Activated T-cell treated with anti-CD3 and anti-CD28 coated beads, Interleukin-2, amount 50 U/mL, for 4 hours (primary cell): ENCODE data around the gene DPP10. TPM values are rescaled to one million over a fixed set of nuclear protein-coding genes. Genes with fewer than 3 reads are reported as not detected.
"Not testable (repeated sequence)": the region's sequence is repeated elsewhere in the genome, so short reads cannot be mapped to it uniquely, and the experiment has no call there.

Experiments used
- ATAC-seq, 2 donors: fragments of 200-7000 bp; cut with Tn5 transposase; one replicate each; pipeline ENCODE4 v1.10.0; 2021
- DNase-seq: peaks from one replicate; pipeline ENCODE4 v3.0.0-alpha.2; 2020
- H3K27me3 Mint-ChIP-seq: one replicate; pipeline ENCODE4 v1.8.0; 2021; ENCODE audit warnings: low read depth, mixed read lengths
- H3K36me3 Mint-ChIP-seq: one replicate; pipeline ENCODE4 v1.8.0; 2022; ENCODE audit warnings: mixed read lengths; ENCODE audit not compliant: insufficient read depth
- H3K4me1 Mint-ChIP-seq: one replicate; pipeline ENCODE4 v1.8.0; 2021; ENCODE audit warnings: low read depth, mixed read lengths
- H3K4me3 Mint-ChIP-seq: one replicate; pipeline ENCODE4 v1.8.0; 2021; ENCODE audit warnings: mild to moderate bottlenecking, moderate library complexity, mixed read lengths
- H3K9me3 Mint-ChIP-seq: one replicate; pipeline ENCODE4 v1.8.0; 2021; ENCODE audit warnings: mixed read lengths
- total RNA-seq, 3 donors: library from RNA; stranded (reverse); gene quantifications; one replicate each; pipeline ENCODE4 v1.2.1, GENCODE V29; 2021

The DPP10 gene
- total RNA-seq, 3 donors from 2014 or later = not detected

DNA sequence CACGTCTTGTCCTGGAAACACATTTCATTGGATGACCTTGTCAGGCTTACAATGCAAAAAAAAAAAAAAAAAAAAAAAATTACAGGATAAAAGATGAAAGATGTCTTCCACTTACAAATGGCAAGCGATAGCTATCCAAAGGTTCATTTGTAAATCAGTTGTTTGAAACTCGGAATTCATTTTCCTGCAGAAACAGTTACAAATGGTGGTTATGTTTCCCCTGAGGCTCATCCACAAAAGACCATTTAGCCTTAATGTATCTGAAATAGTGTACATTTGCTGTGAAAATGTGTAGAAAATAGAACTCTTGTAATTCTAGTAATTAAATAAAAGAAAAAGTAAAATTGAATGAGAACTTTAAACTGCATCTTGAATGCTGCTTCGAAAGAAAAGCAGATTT is 25.9 kb downstream of the DPP10 start:
- Mint-ChIP-seq H3K4me3 (no peak overlapping the region), H3K9me3 (no peaks in the 10 kb centered on the region), H3K36me3 (no peaks in the 10 kb centered on the region), H3K27me3 (no peaks in the 10 kb centered on the region), H3K4me1 (no peaks in the 10 kb centered on the region)
- ATAC-seq (no peak), DNase-seq (no peak)

GRCh38 chr2:114472246-114472645 is 29.8 kb downstream of the DPP10 start:
- no peaks in the 10 kb centered on the region for H3K4me1 Mint-ChIP-seq
- DNase-seq (no peak), ATAC-seq (no peak)

GRCh38 chr2:114472726-114473125 is 30.3 kb downstream of the DPP10 start:
- DNase-seq (no peak), ATAC-seq (no peak)
- Mint-ChIP-seq H3K4me3 (no peak overlapping the region), H3K9me3 (no peaks in the 10 kb centered on the region), H3K4me1 (no peaks in the 10 kb centered on the region), H3K27me3 (no peaks in the 10 kb centered on the region), H3K36me3 (no peaks in the 10 kb centered on the region)

More at GRCh38 chr2:114472246-114472645, 29.8 kb downstream of the DPP10 start:
- Mint-ChIP-seq H3K9me3 (no peaks in the 10 kb centered on the region), H3K27me3 (no peaks in the 10 kb centered on the region), H3K4me3 (no peak overlapping the region), H3K36me3 (no peaks in the 10 kb centered on the region)

DNA sequence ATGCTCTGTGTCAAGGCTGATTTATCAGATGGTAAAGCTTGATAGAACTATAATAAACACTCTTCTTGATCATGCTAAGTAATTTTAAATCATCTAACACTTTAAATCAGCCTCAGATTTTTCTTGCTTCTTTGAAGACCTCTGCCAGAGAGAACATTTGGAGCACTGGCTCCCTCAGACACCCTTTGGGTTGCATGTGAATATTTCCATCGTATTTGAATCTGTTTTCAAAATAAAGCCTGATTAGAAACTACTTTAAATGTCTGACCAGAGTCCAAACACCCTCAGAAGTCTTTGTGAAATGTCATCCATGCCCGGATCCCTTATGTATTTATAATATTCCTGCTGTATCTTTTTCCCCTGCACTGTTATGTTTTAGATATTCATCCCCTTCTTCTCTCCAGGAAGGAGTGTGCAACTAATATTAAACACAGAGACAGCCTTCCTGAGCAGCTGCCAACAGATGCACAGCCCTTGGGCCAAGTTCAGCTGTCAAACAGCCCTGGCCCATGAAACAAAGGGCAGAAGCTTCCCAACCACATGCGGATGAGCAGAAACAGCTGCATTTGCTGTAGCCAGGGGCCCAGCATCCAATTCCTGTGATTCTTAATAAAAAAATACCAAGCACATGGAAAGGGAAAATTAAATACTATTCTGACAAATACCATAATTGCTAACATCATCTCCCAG is 46.5 kb downstream of the DPP10 start:
- no peaks in the 10 kb centered on the region for H3K9me3 Mint-ChIP-seq
- no peak overlapping the region for H3K4me3 Mint-ChIP-seq
- ATAC-seq = no peak
- no peaks in the 10 kb centered on the region for H3K4me1 Mint-ChIP-seq
- no peaks in the 10 kb centered on the region for H3K36me3 Mint-ChIP-seq
- no peak for DNase-seq
- H3K27me3 Mint-ChIP-seq = no peaks in the 10 kb centered on the region

GRCh38 chr2:114495046-114495445 is 52.6 kb downstream of the DPP10 start:
- H3K36me3 Mint-ChIP-seq = no peaks in the 10 kb centered on the region
- H3K9me3 Mint-ChIP-seq = no peaks in the 10 kb centered on the region
- H3K4me3 Mint-ChIP-seq = no peak overlapping the region
- no peak for DNase-seq
- no peak for ATAC-seq
- H3K27me3 Mint-ChIP-seq = no peaks in the 10 kb centered on the region
- no peaks in the 10 kb centered on the region for H3K4me1 Mint-ChIP-seq

- H3K9me3 Mint-ChIP-seq = no peaks in the 10 kb centered on the region
- ATAC-seq = no peak
- no peaks in the 10 kb centered on the region for H3K27me3 Mint-ChIP-seq
- no peak overlapping the region for H3K4me3 Mint-ChIP-seq
- H3K36me3 Mint-ChIP-seq = no peaks in the 10 kb centered on the region
- no peaks in the 10 kb centered on the region for H3K4me1 Mint-ChIP-seq
- no peak for DNase-seq
Measured at GRCh38 chr2:114496959-114497358, 54.5 kb downstream of the DPP10 start.

GRCh38 chr2:114499101-114499500 is 56.7 kb downstream of the DPP10 start:
- H3K36me3 Mint-ChIP-seq = no peaks in the 10 kb centered on the region
- H3K4me3 Mint-ChIP-seq = no peak overlapping the region
- peaks cover 3% of the 10 kb centered on the region for H3K27me3 Mint-ChIP-seq
- no peaks in the 10 kb centered on the region for H3K4me1 Mint-ChIP-seq
- no peak for DNase-seq
- no peaks in the 10 kb centered on the region for H3K9me3 Mint-ChIP-seq
- ATAC-seq = no peak

DNA sequence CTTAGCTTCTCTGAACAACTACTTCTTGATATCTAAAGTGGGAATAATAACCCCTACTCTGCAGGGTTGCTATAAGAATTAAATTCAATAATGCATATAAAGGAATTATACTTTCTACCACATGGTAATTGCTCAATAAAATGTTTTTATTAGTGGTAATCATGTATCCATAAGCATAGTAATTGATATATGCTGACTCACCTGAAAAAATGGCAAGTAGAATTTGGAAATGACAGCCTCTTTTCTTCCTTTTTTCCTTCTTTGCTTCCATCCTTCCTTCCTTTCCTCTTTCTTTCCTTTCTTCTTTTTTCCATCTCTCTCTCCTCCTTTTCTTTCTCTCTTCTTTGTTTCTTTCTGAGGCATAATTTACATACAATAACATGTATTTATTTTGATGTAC is 65.3 kb downstream of the DPP10 start:
- H3K4me1 Mint-ChIP-seq = no peaks in the 10 kb centered on the region
- H3K4me3 Mint-ChIP-seq = no peak overlapping the region
- H3K36me3 Mint-ChIP-seq = no peaks in the 10 kb centered on the region
- ATAC-seq = no peak
- no peaks in the 10 kb centered on the region for H3K9me3 Mint-ChIP-seq
- DNase-seq = no peak
- H3K27me3 Mint-ChIP-seq = peaks cover 7% of the 10 kb centered on the region

DNA sequence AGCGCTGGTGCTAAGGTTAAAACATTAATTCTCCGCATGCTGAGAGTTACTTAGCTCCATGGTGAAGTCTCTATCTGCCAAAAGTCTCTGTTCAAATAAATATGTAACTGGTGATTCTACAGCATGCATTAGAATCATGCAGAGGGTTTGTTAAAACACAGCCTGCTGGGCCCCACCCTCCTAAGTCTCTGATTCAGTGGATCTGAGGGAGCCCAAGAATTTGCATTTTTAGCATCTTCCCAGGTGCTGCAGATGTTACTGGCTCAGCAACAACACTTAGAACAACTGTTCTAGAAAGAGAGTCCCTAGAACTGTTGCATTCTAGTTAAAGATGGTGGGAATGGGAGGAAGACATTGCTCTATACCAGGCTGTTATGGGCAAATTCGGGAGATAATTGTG is 73.4 kb downstream of the DPP10 start:
- no peaks in the 10 kb centered on the region for H3K36me3 Mint-ChIP-seq
- DNase-seq = no peak
- no peak overlapping the region for H3K4me3 Mint-ChIP-seq
- no peaks in the 10 kb centered on the region for H3K9me3 Mint-ChIP-seq
- no peaks in the 10 kb centered on the region for H3K27me3 Mint-ChIP-seq
- ATAC-seq = no peak
- no peaks in the 10 kb centered on the region for H3K4me1 Mint-ChIP-seq

DNA sequence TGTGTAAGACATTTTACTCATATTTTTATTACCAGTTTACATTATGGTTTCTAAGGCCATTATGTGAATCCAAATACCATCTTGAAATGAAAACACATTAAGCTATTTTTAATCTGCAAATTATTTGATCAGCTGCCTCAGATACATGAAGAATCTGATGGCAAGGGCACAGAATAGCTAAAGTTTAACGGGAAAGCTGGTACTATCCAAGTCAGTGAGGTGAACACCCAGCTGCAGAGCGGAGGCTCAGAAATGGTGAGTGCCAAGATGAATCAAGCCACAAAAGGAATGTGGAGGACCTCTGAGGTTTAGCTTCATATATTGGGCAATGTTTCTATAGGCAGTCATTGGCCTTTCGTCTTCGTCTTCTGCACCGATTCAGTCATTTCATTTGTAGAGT is 75.1 kb downstream of the DPP10 start:
- Mint-ChIP-seq H3K4me3 (no peak overlapping the region), H3K27me3 (no peaks in the 10 kb centered on the region), H3K9me3 (no peaks in the 10 kb centered on the region), H3K36me3 (no peaks in the 10 kb centered on the region), H3K4me1 (no peaks in the 10 kb centered on the region)
- ATAC-seq (no peak), DNase-seq (no peak)

- Mint-ChIP-seq H3K36me3 (no peaks in the 10 kb centered on the region), H3K4me3 (no peak overlapping the region), H3K9me3 (no peaks in the 10 kb centered on the region), H3K27me3 (no peaks in the 10 kb centered on the region), H3K4me1 (no peaks in the 10 kb centered on the region)
- no peak for DNase-seq
- no peak for ATAC-seq
Measured at GRCh38 chr2:114518738-114519137, 76.3 kb downstream of the DPP10 start.

- not testable (repeated sequence) for H3K4me1 Mint-ChIP-seq, H3K4me3 Mint-ChIP-seq, H3K27me3 Mint-ChIP-seq, H3K36me3 Mint-ChIP-seq, ATAC-seq, H3K9me3 Mint-ChIP-seq, DNase-seq
Measured at GRCh38 chr2:114522612-114523011, 80.2 kb downstream of the DPP10 start.

GRCh38 chr2:114525955-114526354 is 83.5 kb downstream of the DPP10 start:
- ATAC-seq = no peak
- Mint-ChIP-seq H3K4me3 (no peak overlapping the region), H3K27me3 (no peaks in the 10 kb centered on the region), H3K4me1 (no peaks in the 10 kb centered on the region), H3K36me3 (no peaks in the 10 kb centered on the region), H3K9me3 (no peaks in the 10 kb centered on the region)
- DNase-seq = no peak

DNA sequence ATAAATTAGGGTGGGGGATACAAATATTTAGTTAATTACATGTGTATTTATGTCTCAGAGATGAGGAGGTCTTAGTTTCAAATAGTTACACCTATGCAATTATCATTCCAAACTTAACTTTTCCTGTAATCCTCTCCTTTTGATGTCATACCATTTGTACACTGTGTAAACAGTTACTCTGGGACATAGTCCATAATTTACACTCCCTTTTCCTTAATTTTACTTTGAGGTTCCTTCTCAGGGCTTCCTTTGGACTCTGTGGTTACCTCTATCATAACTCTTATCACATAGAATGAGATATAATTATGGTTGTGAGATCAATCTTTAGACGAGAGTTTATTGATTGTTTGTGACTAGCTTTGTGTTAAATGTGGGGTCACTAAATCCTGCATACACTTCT is 84.4 kb downstream of the DPP10 start:
- Mint-ChIP-seq H3K27me3 (no peaks in the 10 kb centered on the region), H3K9me3 (no peaks in the 10 kb centered on the region), H3K36me3 (no peaks in the 10 kb centered on the region), H3K4me1 (no peaks in the 10 kb centered on the region), H3K4me3 (no peak overlapping the region)
- no peak for ATAC-seq
- no peak for DNase-seq

GRCh38 chr2:114527330-114527983 is 85.0 kb downstream of the DPP10 start:
- no peaks in the 10 kb centered on the region for H3K4me1 Mint-ChIP-seq
- no peaks in the 10 kb centered on the region for H3K36me3 Mint-ChIP-seq
- DNase-seq (no peak), ATAC-seq (no peak)
- no peaks in the 10 kb centered on the region for H3K27me3 Mint-ChIP-seq
- no peak overlapping the region for H3K4me3 Mint-ChIP-seq
- no peaks in the 10 kb centered on the region for H3K9me3 Mint-ChIP-seq
